ENCODE results near the gene USP11.

Gene USP11

DNA sequence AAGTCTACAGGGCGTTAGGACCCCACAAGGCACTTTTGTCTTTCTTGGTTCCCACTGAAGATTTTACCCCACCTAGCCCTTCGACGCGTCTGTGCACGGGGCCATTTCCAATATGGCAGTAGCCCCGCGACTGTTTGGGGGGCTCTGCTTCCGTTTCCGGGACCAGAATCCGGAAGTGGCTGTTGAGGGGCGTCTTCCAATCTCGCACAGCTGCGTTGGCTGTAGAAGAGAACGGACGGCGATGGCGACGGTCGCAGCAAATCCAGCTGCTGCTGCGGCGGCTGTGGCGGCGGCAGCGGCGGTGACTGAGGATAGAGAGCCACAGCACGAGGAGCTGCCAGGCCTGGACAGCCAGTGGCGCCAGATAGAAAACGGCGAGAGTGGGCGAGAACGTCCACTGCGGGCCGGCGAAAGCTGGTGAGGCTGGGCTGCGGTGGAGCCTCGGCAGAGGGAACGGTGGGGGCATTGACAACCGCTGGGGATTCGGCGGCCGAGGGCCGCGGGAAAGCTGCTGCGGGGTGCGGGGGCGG lies at the start of gene USP11:
Gene USP11 (plus strand): TSS at position 207 of the 530 bp plus-strand sequence. CDS start 35 bp downstream, at position 242.
- FAIRE-seq, result no peak
- TF ChIP-seq POLR2A (IDR thresholded peaks at IDR 0.05; ENCODE audit: low read depth, low read length), result peak; percentile 75
- no peak for DNase-seq (ENCODE audit: insufficient read length, low spot score)

DNA sequence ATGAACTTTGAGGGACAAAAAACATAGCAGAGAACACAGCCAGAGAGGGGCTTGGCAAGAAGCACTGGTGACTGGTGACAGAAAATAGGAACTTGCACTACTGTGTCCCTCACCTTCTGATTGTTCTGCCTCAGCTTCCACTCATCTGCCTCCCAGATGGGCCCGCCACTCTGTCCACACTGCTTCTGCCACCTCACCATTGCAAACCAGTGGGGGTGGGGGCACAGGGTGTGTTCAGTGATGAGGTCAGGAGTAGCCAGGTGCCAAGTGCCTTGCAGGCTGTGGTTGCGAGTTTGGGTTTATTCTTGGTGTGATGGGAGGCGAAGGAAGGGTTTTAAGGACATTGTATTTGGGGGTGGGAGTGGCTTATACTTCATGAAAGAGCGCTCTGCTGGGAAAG lies 48.3 kb upstream of the USP11 start:
- FAIRE-seq (no peak), DNase-seq (ENCODE audit: insufficient read length, low spot score) (no peak)
- TF ChIP-seq POLR2A (IDR thresholded peaks at IDR 0.05; ENCODE audit: low read depth, low read length), result no peak

DNA sequence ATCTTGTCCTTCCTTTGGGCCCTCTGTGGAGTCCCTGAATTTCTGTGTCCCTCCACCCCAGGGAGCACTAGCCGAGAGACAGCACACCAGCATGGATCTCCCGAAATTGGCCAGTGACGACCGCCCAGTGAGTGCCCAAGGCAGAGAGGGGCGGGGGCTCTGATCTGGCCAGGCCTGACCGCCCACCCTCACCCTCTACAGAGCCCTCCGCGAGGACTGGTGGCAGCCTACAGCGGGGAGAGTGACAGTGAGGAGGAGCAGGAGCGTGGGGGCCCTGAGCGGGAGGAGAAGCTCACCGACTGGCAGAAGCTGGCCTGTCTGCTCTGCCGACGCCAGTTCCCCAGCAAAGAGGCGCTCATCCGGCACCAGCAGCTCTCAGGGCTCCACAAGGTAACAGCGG lies 47.6 kb upstream of the USP11 start:
- DNase-seq (ENCODE audit: insufficient read length, low spot score) (no peak), FAIRE-seq (no peak)
- no peak for TF ChIP-seq POLR2A (IDR thresholded peaks at IDR 0.05; ENCODE audit: low read depth, low read length)

DNA sequence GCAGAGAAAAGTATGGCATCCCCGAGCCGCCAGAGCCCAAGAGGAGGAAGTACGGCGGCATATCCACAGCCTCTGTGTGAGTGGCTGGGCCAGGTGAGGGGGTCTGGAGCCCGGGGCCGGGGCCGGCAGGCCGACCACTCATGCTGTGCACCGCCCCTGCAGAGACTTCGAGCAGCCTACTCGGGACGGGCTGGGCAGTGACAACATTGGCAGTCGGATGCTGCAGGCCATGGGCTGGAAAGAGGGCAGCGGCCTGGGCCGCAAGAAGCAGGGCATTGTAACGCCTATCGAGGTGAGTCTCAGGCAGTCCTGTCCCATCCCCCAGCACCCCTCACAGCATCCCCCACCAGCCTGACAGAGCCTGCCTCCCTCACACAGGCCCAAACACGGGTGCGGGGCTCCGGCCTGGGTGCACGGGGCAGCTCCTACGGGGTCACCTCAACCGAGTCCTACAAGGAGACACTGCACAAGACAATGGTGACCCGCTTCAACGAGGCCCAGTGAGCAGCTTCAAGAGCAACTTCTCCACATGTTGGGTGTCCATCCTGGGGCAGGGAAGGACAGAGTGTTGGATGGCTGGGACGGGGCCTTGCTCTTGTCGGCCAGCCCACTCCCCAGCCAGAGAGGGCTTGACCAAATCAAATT lies 46.6 kb upstream of the USP11 start:
- no peak for DNase-seq (ENCODE audit: insufficient read length, low spot score)
- TF ChIP-seq POLR2A (IDR thresholded peaks at IDR 0.05; ENCODE audit: low read depth, low read length), result no peak
- no peak for FAIRE-seq

DNA sequence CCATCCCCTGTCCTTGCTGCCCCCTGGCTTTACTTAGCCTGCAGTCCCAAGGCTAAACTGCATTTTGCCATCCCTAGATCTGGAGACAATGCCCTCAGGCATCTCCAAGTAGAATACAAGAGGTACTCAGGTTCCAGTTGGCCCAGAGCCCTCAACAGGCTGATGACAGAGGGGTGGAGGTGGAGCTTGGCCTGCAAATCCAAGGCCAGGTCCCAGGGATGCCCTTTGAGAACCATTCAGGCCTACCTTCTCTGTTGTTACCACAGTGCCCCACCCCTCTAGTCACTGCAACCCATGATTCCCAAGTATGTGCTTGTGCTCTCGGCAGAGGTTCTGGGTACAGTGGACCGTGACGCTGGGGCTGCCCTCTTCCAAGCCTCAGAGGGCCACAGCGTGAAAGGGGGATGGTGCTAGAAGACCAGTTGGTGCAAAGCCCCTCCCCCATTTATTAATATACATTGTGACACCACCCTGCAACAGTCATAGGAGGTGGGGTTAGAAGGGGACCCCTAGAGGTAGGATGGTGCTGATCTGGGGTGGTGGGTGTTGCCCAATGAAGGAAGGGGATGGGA lies 45.6 kb upstream of the USP11 start:
- no peak for TF ChIP-seq POLR2A (IDR thresholded peaks at IDR 0.05; ENCODE audit: low read depth, low read length)
- no peak for DNase-seq (ENCODE audit: insufficient read length, low spot score)
- no peak for FAIRE-seq

DNA sequence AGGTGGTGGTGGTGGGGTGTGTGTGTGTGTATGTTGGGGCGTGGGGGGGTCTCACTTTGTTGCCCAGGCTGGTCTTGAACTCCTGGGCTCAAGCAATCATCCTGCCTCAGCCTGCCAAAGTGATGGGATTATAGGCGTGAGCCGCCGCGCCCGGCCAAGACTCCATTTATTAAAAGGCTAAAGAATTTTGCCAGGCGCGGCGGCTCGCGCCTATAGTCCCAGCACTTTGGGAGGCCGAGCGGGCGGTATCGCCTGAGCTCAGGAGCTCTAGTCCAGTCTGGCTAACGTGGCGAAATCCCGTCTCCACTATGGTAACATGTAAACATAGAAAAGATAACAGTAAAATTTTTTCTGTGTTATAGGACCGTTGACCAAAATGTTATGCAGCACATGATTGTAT lies 42.9 kb upstream of the USP11 start:
- no peak for TF ChIP-seq POLR2A (IDR thresholded peaks at IDR 0.05; ENCODE audit: low read depth, low read length)
- FAIRE-seq, result no peak
- DNase-seq (ENCODE audit: insufficient read length, low spot score), result no peak

DNA sequence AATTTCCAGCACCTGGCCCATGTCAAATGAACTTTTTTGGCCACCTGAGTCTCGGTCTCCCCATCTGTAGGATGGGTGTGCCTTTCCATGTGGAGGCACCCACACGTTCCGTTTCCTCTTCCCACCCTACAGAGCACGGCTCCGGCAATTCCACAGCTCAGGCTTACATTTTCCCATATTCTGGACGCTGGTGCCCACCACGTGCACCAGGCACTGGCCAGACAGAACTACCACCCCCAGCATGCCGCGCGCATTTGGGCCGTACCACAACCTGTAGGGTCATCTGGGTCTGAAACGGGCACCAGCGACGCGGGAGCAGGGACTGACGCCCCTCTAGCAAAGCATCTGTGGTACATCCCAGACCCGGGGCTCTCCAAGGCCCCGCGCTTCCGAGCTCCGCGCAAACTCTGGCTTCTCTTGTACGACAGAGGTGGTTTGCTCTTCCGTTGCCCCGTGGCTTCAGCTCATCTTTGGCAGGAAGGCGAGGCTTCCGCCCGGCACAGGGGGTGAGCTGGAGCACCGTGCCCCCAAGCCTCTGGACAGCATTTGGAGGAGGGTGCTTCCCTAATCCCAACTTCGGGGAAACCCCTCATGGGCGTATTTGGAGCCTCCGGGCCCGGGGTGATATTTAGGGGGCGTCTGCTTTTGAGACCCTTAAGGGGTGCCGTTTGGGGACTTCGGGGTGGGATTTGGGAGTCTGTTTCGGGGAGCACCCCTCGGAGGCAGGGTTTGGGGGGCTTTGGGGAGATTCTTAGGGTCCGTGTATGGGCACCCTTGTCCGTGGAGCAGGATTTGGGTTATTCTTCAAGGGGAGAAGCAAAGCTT lies 42.2 kb upstream of the USP11 start:
- peak; percentile 67 for TF ChIP-seq POLR2A (IDR thresholded peaks at IDR 0.05; ENCODE audit: low read depth, low read length)
- FAIRE-seq (no peak), DNase-seq (ENCODE audit: insufficient read length, low spot score) (peak; percentile 33)

DNA sequence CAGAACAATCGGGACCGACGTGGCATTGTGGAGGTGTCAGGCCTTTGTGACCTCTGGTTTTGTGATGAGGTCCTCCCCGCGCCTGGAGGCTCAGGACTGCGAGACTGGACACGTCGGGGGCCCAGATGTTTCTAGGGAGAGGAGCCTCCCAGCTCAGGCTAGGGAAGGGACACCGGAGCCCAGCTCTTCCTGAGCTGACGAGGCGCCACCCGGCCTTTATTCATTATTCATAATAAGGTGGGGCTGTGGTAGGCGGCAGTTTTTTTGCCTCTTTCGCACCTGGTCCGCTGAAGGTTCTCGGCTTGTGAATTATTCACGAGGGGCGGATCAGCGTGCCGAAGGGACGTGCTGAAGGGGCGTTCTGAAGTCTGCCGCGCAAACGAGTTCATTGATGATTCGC lies 41.5 kb upstream of the USP11 start:
- no peak for DNase-seq (ENCODE audit: insufficient read length, low spot score)

DNA sequence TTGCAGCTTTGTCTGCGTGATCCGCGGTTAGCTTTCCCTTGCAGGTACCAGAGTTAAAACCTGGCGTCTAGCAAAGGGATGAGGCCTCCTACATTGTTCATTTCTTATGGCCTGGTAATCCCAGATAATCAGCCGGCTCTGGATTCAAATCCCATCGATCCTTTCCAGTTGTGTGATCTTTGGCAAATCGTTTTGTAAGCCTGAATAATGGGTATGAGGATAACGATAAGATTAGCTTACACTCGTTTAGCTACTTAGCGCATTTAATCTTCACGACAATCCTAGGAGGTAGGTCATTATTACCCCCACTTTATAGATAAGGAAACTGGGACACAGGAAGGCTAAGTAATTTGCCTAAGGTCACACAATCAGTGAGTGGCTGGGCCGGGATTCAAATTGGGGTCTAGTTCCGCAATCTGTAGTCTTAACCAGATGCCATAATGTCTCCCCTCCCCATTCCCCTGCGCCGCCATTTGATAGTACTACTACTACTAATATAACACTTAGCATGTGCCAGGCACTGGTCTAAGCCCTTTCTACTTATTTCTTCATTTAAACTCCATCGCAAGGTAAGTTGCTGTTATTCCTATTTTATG lies 40.9 kb upstream of the USP11 start:
- DNase-seq (ENCODE audit: insufficient read length, low spot score) (no peak), FAIRE-seq (no peak)
- TF ChIP-seq POLR2A (IDR thresholded peaks at IDR 0.05; ENCODE audit: low read depth, low read length), result no peak

More for the DNA sequence above, 41.5 kb upstream of the USP11 start:
- TF ChIP-seq POLR2A (IDR thresholded peaks at IDR 0.05; ENCODE audit: low read depth, low read length), result no peak
- FAIRE-seq, result no peak

DNA sequence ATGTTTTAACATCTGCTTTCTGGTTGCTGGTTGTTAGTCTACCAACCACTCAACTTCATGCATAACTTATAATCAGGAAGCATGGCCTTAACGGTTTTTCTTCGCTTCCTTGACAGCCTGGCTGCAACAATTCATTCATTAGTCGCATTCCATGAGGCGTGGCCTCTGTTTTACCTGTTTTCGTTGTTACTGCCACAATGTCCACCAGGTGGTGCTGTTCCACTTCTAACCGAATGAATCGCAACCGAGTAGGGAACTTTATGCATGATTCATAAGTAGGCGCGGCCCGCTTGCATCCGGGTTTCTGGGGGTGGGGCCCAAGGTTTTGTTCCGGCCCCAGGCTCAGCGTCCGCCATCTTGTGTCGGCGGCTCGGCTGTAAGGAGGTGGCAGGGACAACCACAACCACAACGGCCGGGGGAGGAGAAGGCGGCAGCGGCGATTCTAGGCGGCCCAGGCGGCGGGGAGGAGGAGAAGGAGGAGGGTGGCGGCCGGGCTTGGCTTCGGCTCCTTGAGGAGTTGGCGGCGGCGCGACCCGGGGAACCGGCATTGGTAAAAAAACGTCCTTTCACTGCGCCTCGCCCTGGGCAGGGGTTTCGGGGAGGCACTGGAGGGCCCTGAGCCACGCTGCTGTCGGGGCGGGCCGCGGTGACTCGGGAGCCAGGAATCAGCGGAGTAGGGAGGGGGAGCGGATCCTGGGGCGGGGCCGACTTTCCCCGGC lies 39.2 kb upstream of the USP11 start, which contains the start of gene UBA1:
Gene UBA1 (plus strand): TSS at position 355 of the 719 bp plus-strand sequence. CDS start 4,974 bp downstream, outside the sequence.
- FAIRE-seq, result no peak
- peak; percentile 76 for TF ChIP-seq POLR2A (IDR thresholded peaks at IDR 0.05; ENCODE audit: low read depth, low read length)

DNA sequence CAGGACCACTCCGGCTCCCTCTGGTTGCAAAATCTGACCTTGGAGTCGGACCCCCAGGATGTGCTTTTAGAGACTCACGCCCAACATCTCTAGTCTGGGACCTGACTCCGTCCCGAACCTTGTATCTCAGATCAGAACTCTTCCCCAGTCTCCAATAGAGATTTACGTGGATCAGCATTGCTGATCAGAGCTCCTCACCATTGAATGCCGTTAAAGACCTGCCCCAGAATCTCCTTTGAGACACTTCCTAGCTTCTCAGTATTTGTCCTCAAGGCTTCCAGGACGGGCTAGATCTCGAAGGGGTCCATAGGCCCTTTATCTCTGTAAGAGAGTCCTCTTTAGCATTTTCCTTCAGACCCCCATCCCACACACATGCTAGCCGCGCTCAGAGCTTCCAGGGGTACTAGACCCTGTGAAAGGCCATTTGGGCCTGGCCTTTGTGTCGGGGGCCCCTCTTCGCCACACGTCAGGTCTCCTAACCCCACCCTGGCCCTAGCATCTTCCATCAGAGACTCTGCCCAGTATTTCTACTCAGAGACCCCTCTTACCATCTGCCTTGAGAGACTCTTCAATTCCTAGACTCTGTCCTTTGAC lies 38.5 kb upstream of the USP11 start:
- FAIRE-seq (no peak), DNase-seq (ENCODE audit: insufficient read length, low spot score) (no peak)
- TF ChIP-seq POLR2A (IDR thresholded peaks at IDR 0.05; ENCODE audit: low read depth, low read length), result no peak

More for the DNA sequence above, 39.2 kb upstream of the USP11 start, which contains the start of gene UBA1:
- DNase-seq (ENCODE audit: insufficient read length, low spot score), result peak; percentile 33

DNA sequence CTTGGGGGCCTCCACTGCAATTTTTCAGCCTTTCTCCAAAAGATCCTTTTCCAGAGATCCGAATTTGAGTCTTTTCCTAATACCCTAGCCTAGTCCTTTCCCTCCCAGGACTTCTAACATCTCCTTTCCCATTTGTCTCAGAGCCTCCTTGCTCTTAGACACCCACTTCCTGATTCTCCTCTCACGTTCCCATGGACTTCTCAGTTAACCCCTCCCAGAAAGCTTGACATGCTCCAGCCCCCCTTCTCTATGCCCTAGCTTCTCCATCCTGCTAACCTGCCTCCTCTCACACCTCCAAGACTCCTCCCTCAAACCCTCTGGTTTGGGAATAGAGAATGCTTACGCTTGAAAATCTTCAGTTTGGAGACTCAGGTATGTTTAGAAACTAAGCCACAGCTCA lies 36.7 kb upstream of the USP11 start:
- FAIRE-seq (no peak), DNase-seq (ENCODE audit: insufficient read length, low spot score) (no peak)
- TF ChIP-seq POLR2A (IDR thresholded peaks at IDR 0.05; ENCODE audit: low read depth, low read length), result no peak

DNA sequence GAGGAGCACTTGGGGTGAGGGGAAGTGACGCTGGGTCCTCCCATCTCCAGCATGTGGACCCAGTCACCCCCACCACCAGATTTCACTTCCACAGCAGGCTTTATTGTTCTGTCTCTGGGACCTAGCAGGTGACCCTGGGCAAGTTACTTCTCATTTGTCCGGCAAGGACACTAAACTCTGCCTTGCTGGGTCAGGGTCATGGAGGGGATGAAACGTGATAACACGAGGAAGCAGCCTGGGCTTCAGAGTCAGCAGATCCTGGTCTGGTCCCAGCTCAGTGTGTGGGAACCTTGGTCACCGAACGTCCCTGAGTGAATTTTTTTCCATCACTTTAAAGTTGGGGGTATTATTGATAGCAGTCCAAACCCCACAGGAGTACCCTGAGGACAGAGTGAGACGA lies 35.3 kb upstream of the USP11 start:
- FAIRE-seq (no peak), DNase-seq (ENCODE audit: insufficient read length, low spot score) (no peak)
- no peak for TF ChIP-seq POLR2A (IDR thresholded peaks at IDR 0.05; ENCODE audit: low read depth, low read length)
